GM21619 (cell line): Measurements from ENCODE around the gene CENPQ.
"Not testable (repeated sequence)": the region's sequence is repeated elsewhere in the genome, so short reads cannot be mapped to it uniquely, and the experiment has no call there.

Experiments
- ATAC-seq: cut with Tn5 transposase; IDR thresholded peaks from one replicate; pipeline ENCODE4 v1.9.1; 2021; ENCODE audit not compliant: unreplicated experiment

Gene CENPQ

GRCh38 chr6:49462927-49463611, at the start of gene CENPQ, which contains the start of gene MMUT:
CENPQ (plus strand) TSS chr6:49463370; CDS start chr6:49470177, 6,807 bp downstream.
MMUT (minus strand) TSS chr6:49463253; CDS start chr6:49459466, 3,787 bp downstream.
- ATAC-seq: peak; percentile 99

GRCh38 chr6:49415358-49415757, 47.8 kb upstream of the CENPQ start:
- ATAC-seq: no peak

GRCh38 chr6:49416195-49416594, 47.0 kb upstream of the CENPQ start:
- no peak for ATAC-seq

GRCh38 chr6:49423817-49424216, 39.4 kb upstream of the CENPQ start:
- no peak for ATAC-seq

GRCh38 chr6:49430187-49430586, 33.0 kb upstream of the CENPQ start:
- no peak for ATAC-seq

GRCh38 chr6:49430866-49431265, 32.3 kb upstream of the CENPQ start:
- ATAC-seq: no peak

- no peak for ATAC-seq
Measured at GRCh38 chr6:49453221-49453620, 9.9 kb upstream of the CENPQ start.

GRCh38 chr6:49454787-49455709, 8.1 kb upstream of the CENPQ start:
- ATAC-seq: peak; percentile 52

- no peak for ATAC-seq
Measured at GRCh38 chr6:49457771-49458170, 5.4 kb upstream of the CENPQ start.

- ATAC-seq: no peak
Measured at GRCh38 chr6:49462071-49462470, 1.1 kb upstream of the CENPQ start.

GRCh38 chr6:49462599-49462926, 607 bp upstream of the CENPQ start:
- ATAC-seq: peak; percentile 3

- peak; percentile 1 for ATAC-seq
Measured at GRCh38 chr6:49463612-49463967, 420 bp downstream of the CENPQ start.

GRCh38 chr6:49464691-49465090, 1.5 kb downstream of the CENPQ start:
- no peak for ATAC-seq

GRCh38 chr6:49468042-49468441, 4.9 kb downstream of the CENPQ start:
- no peak for ATAC-seq

- not testable (repeated sequence) for ATAC-seq
Measured at GRCh38 chr6:49476564-49476963, 13.4 kb downstream of the CENPQ start.

GRCh38 chr6:49479308-49479970, 16.3 kb downstream of the CENPQ start:
- ATAC-seq: no peak

GRCh38 chr6:49481846-49482245, 18.7 kb downstream of the CENPQ start:
- ATAC-seq: not testable (repeated sequence)

GRCh38 chr6:49483380-49483779, 20.2 kb downstream of the CENPQ start:
- not testable (repeated sequence) for ATAC-seq

- no peak for ATAC-seq
Measured at GRCh38 chr6:49490633-49491032, 27.5 kb downstream of the CENPQ start.

GRCh38 chr6:49497304-49497703, 34.1 kb downstream of the CENPQ start:
- ATAC-seq: no peak

- no peak for ATAC-seq
Measured at GRCh38 chr6:49499126-49499525, 36.0 kb downstream of the CENPQ start.

- ATAC-seq: no peak
Measured at GRCh38 chr6:49499623-49500022, 36.5 kb downstream of the CENPQ start, which contains the start of gene GLYATL3. GLYATL3 (plus strand) TSS chr6:49499923; CDS start chr6:49511991, 12,068 bp downstream.
